SK-N-SH treated with all-trans-retinoic acid at 6 μM for 48 hours (cell line): Measurements from ENCODE around the gene TRH.

ENCODE experiments used
- CSDC2 ChIP-seq: fragments of 250-450 bp; sonication (Bioruptor Pico); IDR thresholded peaks from 2 replicates; pipeline ENCODE4 v1.5.0; 2020; ENCODE audit warnings: mild to moderate bottlenecking, moderate library complexity
- RARB ChIP-seq: fragments of 250-450 bp; sonication (Bioruptor Pico); IDR thresholded peaks from 2 replicates; pipeline ENCODE4 v1.8.0; 2021; ENCODE audit warnings: mild to moderate bottlenecking, moderate library complexity
- ZFP3 ChIP-seq: fragments of 250-450 bp; sonication (Bioruptor Pico); IDR thresholded peaks from 2 replicates; pipeline ENCODE4 v1.5.0; 2020; ENCODE audit warnings: mild to moderate bottlenecking, moderate library complexity
- ZNF565 ChIP-seq: fragments of 450-650 bp; formaldehyde crosslinking; conservative IDR thresholded peaks from 2 replicates; pipeline ENCODE4 v1.5.0; 2020; ENCODE audit warnings: low read depth, mild to moderate bottlenecking, moderate library complexity
- TF ChIP-seq, protein P1 (sequence below): fragments of 250-450 bp; sonication (Bioruptor Pico); IDR thresholded peaks from 2 replicates; pipeline ENCODE4 v1.8.0; 2020; ENCODE audit warnings: mild to moderate bottlenecking, moderate library complexity, borderline replicate concordance

DNA sequence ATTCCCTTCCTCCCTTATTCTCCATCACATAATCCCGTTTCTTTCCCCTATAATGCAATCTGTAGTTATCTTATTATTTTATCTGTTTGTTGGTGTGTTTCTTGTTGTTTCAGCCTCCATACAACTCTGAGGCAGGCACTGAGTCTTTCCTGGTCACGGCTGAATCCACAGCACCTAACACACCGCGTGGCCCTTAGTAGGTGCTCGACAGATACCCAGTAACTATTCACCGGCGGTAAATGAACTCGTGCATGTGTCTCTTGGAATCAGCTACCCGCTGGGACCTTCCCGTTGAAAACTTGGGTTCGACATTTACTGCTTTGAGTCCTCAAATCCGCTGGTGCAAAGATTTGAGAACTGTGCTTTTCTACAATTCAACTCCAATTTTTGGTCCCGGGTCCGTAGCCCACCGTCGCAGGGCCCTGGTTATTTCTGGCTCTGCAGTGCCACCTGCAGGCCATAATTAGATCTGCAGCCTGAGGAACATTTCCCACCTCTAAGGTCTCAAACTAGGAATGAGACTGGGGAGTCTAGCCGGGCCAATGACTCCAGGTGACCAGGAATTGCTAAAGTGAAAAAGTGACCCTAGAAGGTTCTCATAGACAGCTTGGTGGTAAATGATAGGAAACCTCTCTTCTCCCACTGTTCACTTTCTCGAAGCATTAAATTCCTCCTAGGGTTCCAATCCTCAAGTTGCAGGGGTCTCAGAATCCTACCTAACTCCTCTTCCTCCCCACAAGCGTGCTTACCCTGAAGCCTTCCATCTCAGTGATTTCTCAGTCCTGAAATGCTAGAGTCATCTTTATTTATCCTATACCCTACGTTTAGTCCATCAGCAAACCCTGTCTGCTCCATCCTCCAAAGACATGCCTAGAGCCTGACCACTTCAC lies 40.0 kb upstream of the TRH start:
- TF ChIP-seq ZFP3 (CRISPR knock-in tag) (no peak), ZNF565 (CRISPR knock-in tag) (no peak), CSDC2 (no peak), RARB (CRISPR knock-in tag) (no peak)
- TF ChIP-seq, protein P1, sequence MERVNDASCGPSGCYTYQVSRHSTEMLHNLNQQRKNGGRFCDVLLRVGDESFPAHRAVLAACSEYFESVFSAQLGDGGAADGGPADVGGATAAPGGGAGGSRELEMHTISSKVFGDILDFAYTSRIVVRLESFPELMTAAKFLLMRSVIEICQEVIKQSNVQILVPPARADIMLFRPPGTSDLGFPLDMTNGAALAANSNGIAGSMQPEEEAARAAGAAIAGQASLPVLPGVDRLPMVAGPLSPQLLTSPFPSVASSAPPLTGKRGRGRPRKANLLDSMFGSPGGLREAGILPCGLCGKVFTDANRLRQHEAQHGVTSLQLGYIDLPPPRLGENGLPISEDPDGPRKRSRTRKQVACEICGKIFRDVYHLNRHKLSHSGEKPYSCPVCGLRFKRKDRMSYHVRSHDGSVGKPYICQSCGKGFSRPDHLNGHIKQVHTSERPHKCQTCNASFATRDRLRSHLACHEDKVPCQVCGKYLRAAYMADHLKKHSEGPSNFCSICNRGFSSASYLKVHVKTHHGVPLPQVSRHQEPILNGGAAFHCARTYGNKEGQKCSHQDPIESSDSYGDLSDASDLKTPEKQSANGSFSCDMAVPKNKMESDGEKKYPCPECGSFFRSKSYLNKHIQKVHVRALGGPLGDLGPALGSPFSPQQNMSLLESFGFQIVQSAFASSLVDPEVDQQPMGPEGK (CRISPR knock-in tag) = no peak
